HepG2 (cell line): Measurements from ENCODE around the gene IKZF3. TPM values are rescaled to one million over a fixed set of nuclear protein-coding genes. Genes with fewer than 3 reads are reported as not detected.

ENCODE experiments used
- ARID2 ChIP-seq: sonication (generic); formaldehyde crosslinking; IDR thresholded peaks from 2 replicates; pipeline ENCODE4 v1.8.1; 2022; ENCODE audit warnings: mild to moderate bottlenecking, missing genetic modification reagents, borderline replicate concordance
- GFI1 ChIP-seq: sonication (generic); formaldehyde crosslinking; IDR thresholded peaks from 2 replicates; pipeline ENCODE4 v1.5.0; 2020; ENCODE audit warnings: missing genetic modification reagents, mild to moderate bottlenecking, borderline replicate concordance
- HES4 ChIP-seq: sonication (generic); formaldehyde crosslinking; IDR thresholded peaks from 2 replicates; pipeline ENCODE4 v1.9.0; 2021; ENCODE audit warnings: mild to moderate bottlenecking, missing genetic modification reagents, borderline replicate concordance
- ONECUT2 ChIP-seq: sonication (generic); formaldehyde crosslinking; IDR thresholded peaks from 2 replicates; pipeline ENCODE4 v1.4.0; 2020; ENCODE audit warnings: missing genetic modification reagents
- RFXANK ChIP-seq: IDR thresholded peaks from 2 replicates; pipeline ENCODE4 v1.6.1; 2016
- TAF1 ChIP-seq: sonication (generic); formaldehyde crosslinking; IDR thresholded peaks from 2 replicates; pipeline ENCODE4 v1.4.0; 2020; ENCODE audit warnings: missing genetic modification reagents
- U2AF1 ChIP-seq: fragments of 200-400 bp; formaldehyde crosslinking; optimal IDR thresholded peaks from 2 replicates; pipeline ENCODE3; 2017; ENCODE audit warnings: mild to moderate bottlenecking, low read depth, low read length
- ZEB1 ChIP-seq: IDR thresholded peaks from 2 replicates; pipeline ENCODE4 v1.6.1; 2012; ENCODE audit warnings: mild to moderate bottlenecking, low read depth, inconsistent platforms; ENCODE audit not compliant: insufficient replicate concordance
- ZFP1 ChIP-seq: IDR thresholded peaks from 2 replicates; pipeline ENCODE4 v1.6.1; 2016
- polyA plus RNA-seq, 8 experiments: library from polyadenylated mRNA; depleted of rRNA in 3 of 8; stranded (reverse) in 7 of 8; unstranded in 1 of 8; fragments of >200 nt; fragmentation: Illumina TruSeq in 4 of 8; extraction: Trizol in 4 of 8; gene quantifications; 2 replicates each; pipeline versions ENCODE4 v1.2.1 to v1.2.3, GENCODE V29; 2011 to 2016; ENCODE audit warnings: low read depth in 4 of 8, missing spikeins in 1 of 8, mixed read lengths in 1 of 8; ENCODE audit not compliant: insufficient read depth in 1 of 8
- total RNA-seq, 5 experiments: library from RNA; depleted of rRNA; stranded (reverse); fragments of >200 nt; fragmentation: Illumina TruSeq; extraction: Trizol; gene quantifications; 2 replicates each; pipeline ENCODE4 v1.2.3, GENCODE V29; 2016; ENCODE audit warnings: low read depth in 1 of 5
- TF ChIP-seq, protein P1 (sequence below): sonication (generic); formaldehyde crosslinking; IDR thresholded peaks from 2 replicates; pipeline ENCODE4 v1.9.0; 2021; ENCODE audit warnings: mild to moderate bottlenecking, missing genetic modification reagents
- TF ChIP-seq, protein P2 (sequence below): sonication (generic); formaldehyde crosslinking; IDR thresholded peaks from 2 replicates; pipeline ENCODE4 v1.5.0; 2020; ENCODE audit warnings: missing genetic modification reagents
- TF ChIP-seq, protein P3 (sequence below): sonication (generic); formaldehyde crosslinking; IDR thresholded peaks from 2 replicates; pipeline ENCODE4 v1.5.1; 2020; ENCODE audit warnings: missing genetic modification reagents, mild to moderate bottlenecking, borderline replicate concordance
- TF ChIP-seq, protein P4 (sequence below): sonication (generic); formaldehyde crosslinking; IDR thresholded peaks from 2 replicates; pipeline ENCODE4 v1.5.0; 2020; ENCODE audit warnings: missing genetic modification reagents
- TF ChIP-seq, protein P5 (sequence below): sonication (generic); formaldehyde crosslinking; IDR thresholded peaks from 2 replicates; pipeline ENCODE4 v1.4.0; 2020; ENCODE audit warnings: mild to moderate bottlenecking, missing genetic modification reagents

IKZF3 gene
- total and polyA plus RNA-seq, 2 of the 13 experiments (the other 11 are each of a cell fraction or from before 2014, with no cell fraction given), result not detected

DNA sequence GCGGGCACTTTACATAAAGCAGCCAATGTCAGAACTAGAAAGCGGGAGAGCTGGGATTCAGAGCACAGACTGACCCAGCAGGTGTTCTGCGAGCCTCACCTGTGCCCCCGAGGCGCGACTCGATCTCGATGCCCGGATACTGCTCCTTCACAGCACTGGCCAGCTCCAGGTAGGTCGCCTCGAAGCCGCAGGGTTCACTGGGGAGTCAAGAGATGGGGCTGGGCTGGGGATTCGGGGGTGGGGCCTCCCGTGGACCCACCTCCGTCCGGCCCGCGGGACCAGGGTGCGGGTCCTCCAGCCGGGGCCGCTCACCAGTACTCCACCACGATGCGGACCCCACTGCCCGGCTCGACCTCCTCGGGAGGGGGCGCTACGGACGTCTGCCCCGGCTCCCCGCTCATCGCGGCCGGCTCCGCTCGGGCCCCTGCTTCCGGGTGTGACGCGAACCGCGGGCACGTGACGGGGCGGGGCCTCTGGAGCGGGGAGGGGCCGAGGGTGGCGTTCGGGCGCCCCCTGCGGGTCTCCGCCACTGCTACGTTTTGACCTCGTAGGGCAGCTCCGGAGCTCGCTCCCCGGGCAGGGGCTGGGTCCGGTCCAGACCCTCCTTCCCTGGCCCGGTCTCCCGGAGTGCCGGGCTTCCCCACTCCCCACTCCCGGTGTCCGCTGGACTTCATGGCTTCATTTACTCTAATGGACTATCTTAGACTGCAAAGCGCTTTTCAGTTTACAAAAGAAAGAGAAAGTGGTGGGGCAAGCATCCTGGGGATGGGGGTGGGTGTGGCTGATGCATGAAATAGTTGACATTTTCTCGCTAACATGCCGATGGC, 133.8 kb downstream of the IKZF3 start, which contains the start of gene MIEN1 (continued):
- no peak for TF ChIP-seq ZFP1 (CRISPR knock-in tag)
- TF ChIP-seq ONECUT2 (CRISPR knock-in tag), result no peak
- TF ChIP-seq, protein P1, sequence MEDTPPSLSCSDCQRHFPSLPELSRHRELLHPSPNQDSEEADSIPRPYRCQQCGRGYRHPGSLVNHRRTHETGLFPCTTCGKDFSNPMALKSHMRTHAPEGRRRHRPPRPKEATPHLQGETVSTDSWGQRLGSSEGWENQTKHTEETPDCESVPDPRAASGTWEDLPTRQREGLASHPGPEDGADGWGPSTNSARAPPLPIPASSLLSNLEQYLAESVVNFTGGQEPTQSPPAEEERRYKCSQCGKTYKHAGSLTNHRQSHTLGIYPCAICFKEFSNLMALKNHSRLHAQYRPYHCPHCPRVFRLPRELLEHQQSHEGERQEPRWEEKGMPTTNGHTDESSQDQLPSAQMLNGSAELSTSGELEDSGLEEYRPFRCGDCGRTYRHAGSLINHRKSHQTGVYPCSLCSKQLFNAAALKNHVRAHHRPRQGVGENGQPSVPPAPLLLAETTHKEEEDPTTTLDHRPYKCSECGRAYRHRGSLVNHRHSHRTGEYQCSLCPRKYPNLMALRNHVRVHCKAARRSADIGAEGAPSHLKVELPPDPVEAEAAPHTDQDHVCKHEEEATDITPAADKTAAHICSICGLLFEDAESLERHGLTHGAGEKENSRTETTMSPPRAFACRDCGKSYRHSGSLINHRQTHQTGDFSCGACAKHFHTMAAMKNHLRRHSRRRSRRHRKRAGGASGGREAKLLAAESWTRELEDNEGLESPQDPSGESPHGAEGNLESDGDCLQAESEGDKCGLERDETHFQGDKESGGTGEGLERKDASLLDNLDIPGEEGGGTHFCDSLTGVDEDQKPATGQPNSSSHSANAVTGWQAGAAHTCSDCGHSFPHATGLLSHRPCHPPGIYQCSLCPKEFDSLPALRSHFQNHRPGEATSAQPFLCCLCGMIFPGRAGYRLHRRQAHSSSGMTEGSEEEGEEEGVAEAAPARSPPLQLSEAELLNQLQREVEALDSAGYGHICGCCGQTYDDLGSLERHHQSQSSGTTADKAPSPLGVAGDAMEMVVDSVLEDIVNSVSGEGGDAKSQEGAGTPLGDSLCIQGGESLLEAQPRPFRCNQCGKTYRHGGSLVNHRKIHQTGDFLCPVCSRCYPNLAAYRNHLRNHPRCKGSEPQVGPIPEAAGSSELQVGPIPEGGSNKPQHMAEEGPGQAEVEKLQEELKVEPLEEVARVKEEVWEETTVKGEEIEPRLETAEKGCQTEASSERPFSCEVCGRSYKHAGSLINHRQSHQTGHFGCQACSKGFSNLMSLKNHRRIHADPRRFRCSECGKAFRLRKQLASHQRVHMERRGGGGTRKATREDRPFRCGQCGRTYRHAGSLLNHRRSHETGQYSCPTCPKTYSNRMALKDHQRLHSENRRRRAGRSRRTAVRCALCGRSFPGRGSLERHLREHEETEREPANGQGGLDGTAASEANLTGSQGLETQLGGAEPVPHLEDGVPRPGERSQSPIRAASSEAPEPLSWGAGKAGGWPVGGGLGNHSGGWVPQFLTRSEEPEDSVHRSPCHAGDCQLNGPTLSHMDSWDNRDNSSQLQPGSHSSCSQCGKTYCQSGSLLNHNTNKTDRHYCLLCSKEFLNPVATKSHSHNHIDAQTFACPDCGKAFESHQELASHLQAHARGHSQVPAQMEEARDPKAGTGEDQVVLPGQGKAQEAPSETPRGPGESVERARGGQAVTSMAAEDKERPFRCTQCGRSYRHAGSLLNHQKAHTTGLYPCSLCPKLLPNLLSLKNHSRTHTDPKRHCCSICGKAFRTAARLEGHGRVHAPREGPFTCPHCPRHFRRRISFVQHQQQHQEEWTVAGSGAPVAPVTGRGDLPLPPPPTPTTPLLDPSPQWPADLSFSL (CRISPR knock-in tag), result no peak
- TF ChIP-seq, protein P2, sequence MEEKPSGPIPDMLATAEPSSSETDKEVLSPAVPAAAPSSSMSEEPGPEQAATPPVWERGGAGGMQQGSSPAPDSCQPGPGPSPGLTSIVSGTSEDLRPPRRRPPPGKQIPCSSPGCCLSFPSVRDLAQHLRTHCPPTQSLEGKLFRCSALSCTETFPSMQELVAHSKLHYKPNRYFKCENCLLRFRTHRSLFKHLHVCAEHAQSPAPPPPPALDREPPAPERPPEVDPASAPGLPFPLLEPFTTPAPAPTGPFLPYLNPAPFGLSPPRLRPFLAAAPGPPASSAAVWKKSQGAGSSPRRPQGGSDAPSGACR (CRISPR knock-in tag), result peak; percentile 85; the same call in 1 of the 2 replicates
- TF ChIP-seq, protein P3, sequence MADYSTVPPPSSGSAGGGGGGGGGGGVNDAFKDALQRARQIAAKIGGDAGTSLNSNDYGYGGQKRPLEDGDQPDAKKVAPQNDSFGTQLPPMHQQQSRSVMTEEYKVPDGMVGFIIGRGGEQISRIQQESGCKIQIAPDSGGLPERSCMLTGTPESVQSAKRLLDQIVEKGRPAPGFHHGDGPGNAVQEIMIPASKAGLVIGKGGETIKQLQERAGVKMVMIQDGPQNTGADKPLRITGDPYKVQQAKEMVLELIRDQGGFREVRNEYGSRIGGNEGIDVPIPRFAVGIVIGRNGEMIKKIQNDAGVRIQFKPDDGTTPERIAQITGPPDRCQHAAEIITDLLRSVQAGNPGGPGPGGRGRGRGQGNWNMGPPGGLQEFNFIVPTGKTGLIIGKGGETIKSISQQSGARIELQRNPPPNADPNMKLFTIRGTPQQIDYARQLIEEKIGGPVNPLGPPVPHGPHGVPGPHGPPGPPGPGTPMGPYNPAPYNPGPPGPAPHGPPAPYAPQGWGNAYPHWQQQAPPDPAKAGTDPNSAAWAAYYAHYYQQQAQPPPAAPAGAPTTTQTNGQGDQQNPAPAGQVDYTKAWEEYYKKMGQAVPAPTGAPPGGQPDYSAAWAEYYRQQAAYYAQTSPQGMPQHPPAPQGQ (CRISPR knock-in tag), result no peak; the same call in 1 of the 2 replicates
- TF ChIP-seq ARID2, result peak; percentile 97
- TF ChIP-seq GFI1, result peak; percentile 77; the same call in 1 of the 2 replicates
- TF ChIP-seq ZEB1, result peak; percentile 59
- TF ChIP-seq, protein P4, sequence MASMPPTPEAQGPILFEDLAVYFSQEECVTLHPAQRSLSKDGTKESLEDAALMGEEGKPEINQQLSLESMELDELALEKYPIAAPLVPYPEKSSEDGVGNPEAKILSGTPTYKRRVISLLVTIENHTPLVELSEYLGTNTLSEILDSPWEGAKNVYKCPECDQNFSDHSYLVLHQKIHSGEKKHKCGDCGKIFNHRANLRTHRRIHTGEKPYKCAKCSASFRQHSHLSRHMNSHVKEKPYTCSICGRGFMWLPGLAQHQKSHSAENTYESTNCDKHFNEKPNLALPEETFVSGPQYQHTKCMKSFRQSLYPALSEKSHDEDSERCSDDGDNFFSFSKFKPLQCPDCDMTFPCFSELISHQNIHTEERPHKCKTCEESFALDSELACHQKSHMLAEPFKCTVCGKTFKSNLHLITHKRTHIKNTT, result no peak
- TF ChIP-seq, protein P5, sequence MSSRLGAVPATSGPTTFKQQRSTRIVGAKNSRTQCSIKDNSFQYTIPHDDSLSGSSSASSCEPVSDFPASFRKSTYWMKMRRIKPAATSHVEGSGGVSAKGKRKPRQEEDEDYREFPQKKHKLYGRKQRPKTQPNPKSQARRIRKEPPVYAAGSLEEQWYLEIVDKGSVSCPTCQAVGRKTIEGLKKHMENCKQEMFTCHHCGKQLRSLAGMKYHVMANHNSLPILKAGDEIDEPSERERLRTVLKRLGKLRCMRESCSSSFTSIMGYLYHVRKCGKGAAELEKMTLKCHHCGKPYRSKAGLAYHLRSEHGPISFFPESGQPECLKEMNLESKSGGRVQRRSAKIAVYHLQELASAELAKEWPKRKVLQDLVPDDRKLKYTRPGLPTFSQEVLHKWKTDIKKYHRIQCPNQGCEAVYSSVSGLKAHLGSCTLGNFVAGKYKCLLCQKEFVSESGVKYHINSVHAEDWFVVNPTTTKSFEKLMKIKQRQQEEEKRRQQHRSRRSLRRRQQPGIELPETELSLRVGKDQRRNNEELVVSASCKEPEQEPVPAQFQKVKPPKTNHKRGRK (CRISPR knock-in tag), result no peak
- TF ChIP-seq HES4 (CRISPR knock-in tag), result no peak
- peak; percentile 80 for TF ChIP-seq TAF1 (CRISPR knock-in tag)
- 0 out of 2 replicates have a peak, but pooled peaks have one; percentile 54 for TF ChIP-seq RFXANK
- TF ChIP-seq U2AF1, result no peak
